Umbilical cord (tissue), 2 donors: ENCODE measurements around the gene CDKAL1. TPM values are rescaled to one million over a fixed set of nuclear protein-coding genes. Genes with fewer than 3 reads are reported as not detected.
"Not testable (repeated sequence)": the region's sequence is repeated elsewhere in the genome, so short reads cannot be mapped to it uniquely, and the experiment has no call there.

Experiments
- DNase-seq: peaks from one replicate; pipeline ENCODE4 v3.0.0-alpha.2; 2015; ENCODE audit warnings: low spot score
- total RNA-seq: library from RNA; depleted of rRNA; stranded (reverse); fragments of >200 nt; gene quantifications from one replicate; pipeline ENCODE4 v1.2.3, GENCODE V29; 2014; ENCODE audit warnings: low replicate concordance; ENCODE audit not compliant: insufficient read depth

The CDKAL1 gene
- 24.6 TPM for total RNA-seq

- DNase-seq, result peak; percentile 96
Measured at GRCh38 chr6:20534295-20535262, at the start of gene CDKAL1. CDKAL1 (plus strand) TSS chr6:20534457; CDS start chr6:20546351, 11,894 bp downstream.

GRCh38 chr6:20486641-20487040 lies 47.6 kb upstream of the CDKAL1 start:
- DNase-seq, result no peak

- no peak for DNase-seq
Measured at GRCh38 chr6:20487669-20488375, 46.4 kb upstream of the CDKAL1 start.

GRCh38 chr6:20490591-20490990 lies 43.7 kb upstream of the CDKAL1 start:
- DNase-seq, result no peak

GRCh38 chr6:20492099-20492498 lies 42.2 kb upstream of the CDKAL1 start:
- DNase-seq, result no peak

GRCh38 chr6:20497216-20498040 lies 36.8 kb upstream of the CDKAL1 start:
- peak; percentile 18 for DNase-seq

GRCh38 chr6:20498041-20498385 lies 36.2 kb upstream of the CDKAL1 start:
- no peak for DNase-seq

GRCh38 chr6:20509212-20509611 lies 25.0 kb upstream of the CDKAL1 start:
- DNase-seq, result no peak

- no peak for DNase-seq
Measured at GRCh38 chr6:20511852-20512251, 22.4 kb upstream of the CDKAL1 start.

GRCh38 chr6:20525208-20525607 lies 9.0 kb upstream of the CDKAL1 start:
- DNase-seq, result not testable (repeated sequence)

GRCh38 chr6:20529086-20529448 lies 5.2 kb upstream of the CDKAL1 start:
- DNase-seq, result peak; percentile 43

GRCh38 chr6:20532881-20533280 lies 1.4 kb upstream of the CDKAL1 start:
- no peak for DNase-seq

GRCh38 chr6:20533746-20534294 lies 437 bp upstream of the CDKAL1 start:
- DNase-seq, result no peak

- no peak for DNase-seq
Measured at GRCh38 chr6:20538131-20538662, 3.9 kb downstream of the CDKAL1 start.

GRCh38 chr6:20538907-20539306 lies 4.7 kb downstream of the CDKAL1 start:
- DNase-seq, result no peak

GRCh38 chr6:20539387-20539786 lies 5.1 kb downstream of the CDKAL1 start:
- no peak for DNase-seq

- DNase-seq, result no peak
Measured at GRCh38 chr6:20540683-20541082, 6.4 kb downstream of the CDKAL1 start.

GRCh38 chr6:20541382-20541781 lies 7.1 kb downstream of the CDKAL1 start:
- DNase-seq, result no peak

GRCh38 chr6:20542927-20543602 lies 8.8 kb downstream of the CDKAL1 start:
- DNase-seq, result no peak

- no peak for DNase-seq
Measured at GRCh38 chr6:20548264-20548663, 14.0 kb downstream of the CDKAL1 start.

- not testable (repeated sequence) for DNase-seq
Measured at GRCh38 chr6:20549398-20549797, 15.1 kb downstream of the CDKAL1 start.
